Smooth muscle cell (in vitro differentiated cells): ENCODE data around the gene GOLGA6L7. TPM values are rescaled to one million over a fixed set of nuclear protein-coding genes. Genes with fewer than 3 reads are reported as not detected.
A peak's percentile ranks its signal among the peaks of the same experiment; 100 is the strongest.
"Not testable (repeated sequence)": the region's sequence is repeated elsewhere in the genome, so short reads cannot be mapped to it uniquely, and the experiment has no call there.

Experiments
- DNase-seq: peaks from one replicate; lab custom pipeline; 2025; ENCODE audit not compliant: unreplicated experiment; lab: John Stamatoyannopoulos, UW
- H2AFZ ChIP-seq: fragments of 200-600 bp; sonication (generic); 2 replicates; pipeline ENCODE4 v1.6.0; 2016; ENCODE audit warnings: antibody characterized with exemption, low read depth, mild to moderate bottlenecking
- H3F3A ChIP-seq: fragments of 200-600 bp; sonication (generic); 2 replicates; pipeline ENCODE4 v1.6.0; 2017; ENCODE audit warnings: antibody characterized with exemption, low read depth
- H3K27ac ChIP-seq: fragments of 200-600 bp; sonication (generic); 2 replicates; pipeline ENCODE4 v1.5.1; 2016; ENCODE audit warnings: low read depth, mild to moderate bottlenecking
- H3K27me3 ChIP-seq: fragments of 200-600 bp; sonication (generic); 2 replicates; pipeline ENCODE4 v1.6.1; 2016; ENCODE audit warnings: low read depth, mild to moderate bottlenecking
- H3K36me3 ChIP-seq: fragments of 200-600 bp; sonication (generic); 2 replicates; pipeline ENCODE4 v1.5.1; 2016; ENCODE audit warnings: low read depth
- H3K4me1 ChIP-seq: fragments of 200-600 bp; sonication (generic); 2 replicates; pipeline ENCODE4 v1.5.1; 2016; ENCODE audit warnings: low read depth
- H3K4me2 ChIP-seq: fragments of 200-600 bp; sonication (generic); 2 replicates; pipeline ENCODE4 v1.6.0; 2016; ENCODE audit warnings: mild to moderate bottlenecking
- H3K4me3 ChIP-seq: fragments of 200-600 bp; sonication (generic); 2 replicates; pipeline ENCODE4 v1.5.1; 2016; ENCODE audit warnings: mild to moderate bottlenecking
- H3K79me2 ChIP-seq: fragments of 200-600 bp; sonication (generic); 2 replicates; pipeline ENCODE4 v1.6.0; 2016; ENCODE audit warnings: low read depth, mild to moderate bottlenecking
- H3K9ac ChIP-seq: fragments of 200-600 bp; sonication (generic); 2 replicates; pipeline ENCODE4 v1.6.0; 2016; ENCODE audit warnings: low read depth
- H3K9me3 ChIP-seq: fragments of 200-600 bp; sonication (generic); replicated peaks from 2 replicates; pipeline ENCODE4 v1.5.1; 2016; ENCODE audit warnings: low read depth
- H4K20me1 ChIP-seq: fragments of 200-600 bp; sonication (generic); 2 replicates; pipeline ENCODE4 v1.6.0; 2016; ENCODE audit warnings: low read depth
- WGBS: methylation state at CpG from one replicate; pipeline ENCODE4 v1.1.7; 2016; ENCODE audit warnings: low lambda C conversion rate; 5-methylcytosine and 5-hydroxymethylcytosine counted together
- polyA plus RNA-seq: library from polyadenylated mRNA; unstranded; fragments of >200 nt; fragmentation: Nextera tagmentation; extraction: Ambion mirVana; gene quantifications from 2 replicates; pipeline ENCODE4 v1.2.1, GENCODE V29; 2016
- total RNA-seq: library from RNA; depleted of rRNA; stranded (reverse); fragments of >200 nt; gene quantifications from 2 replicates; pipeline ENCODE4 v1.2.3, GENCODE V29; 2014

The GOLGA6L7 gene
- total and polyA plus RNA-seq, 2 experiments from 2014 or later = not detected

DNA sequence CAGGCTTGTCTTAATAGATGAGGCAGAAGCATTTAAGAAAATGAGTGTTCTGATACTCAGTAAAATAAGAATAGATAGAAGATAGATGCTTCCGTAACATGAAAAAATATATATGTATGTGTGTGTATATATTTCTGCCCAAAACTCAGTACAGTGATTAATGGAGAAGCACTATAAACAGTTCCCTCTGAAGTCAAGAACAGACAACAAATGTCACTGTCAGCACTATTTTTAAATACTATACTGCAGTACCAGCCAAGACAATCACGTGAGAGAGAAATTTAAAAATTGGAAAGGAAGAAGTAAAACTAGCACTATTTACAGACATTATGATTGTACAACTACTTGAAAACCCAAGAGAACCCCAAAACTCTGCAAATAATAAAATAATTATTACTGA, 27.0 kb downstream of the GOLGA6L7 start:
- H3K27me3 ChIP-seq, H3K79me2 ChIP-seq, H4K20me1 ChIP-seq, H3K4me1 ChIP-seq, H3F3A ChIP-seq, H2AFZ ChIP-seq, DNase-seq, H3K9ac ChIP-seq, H3K4me3 ChIP-seq, H3K4me2 ChIP-seq, H3K27ac ChIP-seq, H3K36me3 ChIP-seq, H3K9me3 ChIP-seq: not testable (repeated sequence)
- WGBS = 90% methylated on average over 2 of the region's 2 CpGs

DNA sequence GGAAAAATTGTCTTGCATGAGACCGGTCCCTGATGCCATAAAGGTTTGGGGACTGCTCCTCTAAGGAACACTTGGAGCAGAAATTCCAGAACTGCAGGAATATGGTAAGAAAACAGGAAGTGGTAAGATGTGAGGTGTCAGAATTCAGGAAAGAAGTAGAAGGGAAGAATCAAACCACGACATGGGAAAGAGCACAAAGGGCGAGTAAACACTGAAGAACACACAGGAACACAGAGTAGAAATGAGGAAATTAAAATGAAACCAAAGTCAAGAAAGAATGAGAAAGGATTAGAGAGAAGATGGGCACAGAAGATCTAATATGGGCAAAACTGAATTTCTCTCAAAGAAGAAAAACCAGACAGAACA, 28.5 kb downstream of the GOLGA6L7 start:
- not testable (repeated sequence) for H3K79me2 ChIP-seq, DNase-seq, H3K4me1 ChIP-seq, H4K20me1 ChIP-seq, H3K27me3 ChIP-seq, H3K9ac ChIP-seq, H3K36me3 ChIP-seq, H3F3A ChIP-seq, H3K9me3 ChIP-seq, H3K4me3 ChIP-seq
- peak overlapping the region; percentile 79 for H2AFZ ChIP-seq
- H3K27ac ChIP-seq = peak overlapping the region; percentile 66
- H3K4me2 ChIP-seq = peak overlapping the region; percentile 59
- 83% methylated on average over 2 of the region's 3 CpGs for WGBS

DNA sequence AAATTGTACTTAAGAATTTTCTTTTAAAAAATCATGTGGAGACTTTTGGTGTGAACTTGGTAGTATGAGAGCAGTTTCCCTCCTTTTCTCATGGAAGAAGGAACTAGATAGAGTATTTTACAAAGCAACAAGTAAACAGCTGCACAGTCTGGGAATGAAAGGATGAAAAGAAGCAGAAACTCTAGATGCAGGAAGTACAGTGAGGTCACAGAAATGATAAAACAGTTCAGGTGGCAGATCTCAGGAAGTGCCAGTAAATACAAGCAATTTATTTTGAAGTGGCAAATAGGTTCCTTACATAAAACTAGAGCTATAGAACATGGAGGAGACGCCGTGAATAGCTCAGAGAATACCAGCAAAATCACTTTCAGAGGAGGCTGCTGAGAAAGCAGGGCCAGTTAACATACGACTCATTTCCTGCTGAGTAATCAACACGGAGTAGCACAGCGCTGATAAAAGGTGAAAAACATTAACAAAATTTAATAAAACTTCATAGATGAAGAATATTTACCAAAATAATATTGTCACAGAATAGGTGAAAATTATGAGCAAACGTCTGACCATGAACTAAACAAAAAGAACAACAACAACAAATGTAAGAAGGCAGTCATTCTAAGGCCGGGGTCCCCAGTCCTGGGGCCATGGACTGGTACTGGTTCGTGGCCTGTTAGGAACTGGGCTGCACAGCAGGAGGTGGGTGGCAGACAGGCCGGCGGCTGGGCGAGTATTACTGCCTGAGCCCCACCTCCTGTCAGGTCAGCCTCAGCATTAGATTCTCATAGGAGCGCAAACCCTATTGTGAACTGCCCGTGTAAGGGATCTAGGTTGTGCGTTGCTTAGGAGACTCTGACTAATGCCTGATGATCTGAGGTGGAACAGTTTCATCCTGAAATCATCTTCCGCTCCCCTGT, 29.2 kb downstream of the GOLGA6L7 start:
- not testable (repeated sequence) for DNase-seq, H4K20me1 ChIP-seq, H3F3A ChIP-seq, H3K27me3 ChIP-seq, H3K36me3 ChIP-seq, H3K9me3 ChIP-seq, H3K79me2 ChIP-seq, H3K4me1 ChIP-seq
- H3K27ac ChIP-seq = peak overlapping the region; percentile 80
- peak overlapping the region; percentile 96 for H2AFZ ChIP-seq
- peak overlapping the region; percentile 10 for H3K4me3 ChIP-seq
- H3K4me2 ChIP-seq = peak overlapping the region; percentile 78
- H3K9ac ChIP-seq = peak overlapping the region; percentile 47
- 26% methylated on average over 12 of the region's 15 CpGs for WGBS

DNA sequence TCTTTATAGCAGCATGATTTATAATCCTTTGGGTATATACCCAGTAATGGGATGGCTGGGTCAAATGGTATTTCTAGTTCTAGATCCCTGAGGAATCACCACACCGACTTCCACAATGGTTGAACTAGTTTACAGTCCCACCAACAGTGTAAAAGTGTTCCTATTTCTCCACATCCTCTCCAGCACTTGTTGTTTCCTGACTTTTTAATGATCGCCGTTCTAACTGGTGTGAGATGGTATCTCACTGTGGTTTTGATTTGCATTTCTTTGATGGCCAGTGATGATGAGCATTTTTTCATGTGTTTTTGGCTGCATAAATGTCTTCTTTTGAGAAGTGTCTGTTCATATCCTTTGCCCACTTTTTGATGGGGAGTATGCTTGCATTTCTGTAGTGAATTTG, 30.3 kb downstream of the GOLGA6L7 start:
- not testable (repeated sequence) for H3K79me2 ChIP-seq, H3K27ac ChIP-seq, H3K36me3 ChIP-seq, H3K9me3 ChIP-seq, H2AFZ ChIP-seq, H3K4me1 ChIP-seq, DNase-seq, H3K4me3 ChIP-seq, H3K9ac ChIP-seq, H3K27me3 ChIP-seq, H3K4me2 ChIP-seq, H4K20me1 ChIP-seq, H3F3A ChIP-seq
- 82% methylated on average over 2 of the region's 3 CpGs for WGBS

DNA sequence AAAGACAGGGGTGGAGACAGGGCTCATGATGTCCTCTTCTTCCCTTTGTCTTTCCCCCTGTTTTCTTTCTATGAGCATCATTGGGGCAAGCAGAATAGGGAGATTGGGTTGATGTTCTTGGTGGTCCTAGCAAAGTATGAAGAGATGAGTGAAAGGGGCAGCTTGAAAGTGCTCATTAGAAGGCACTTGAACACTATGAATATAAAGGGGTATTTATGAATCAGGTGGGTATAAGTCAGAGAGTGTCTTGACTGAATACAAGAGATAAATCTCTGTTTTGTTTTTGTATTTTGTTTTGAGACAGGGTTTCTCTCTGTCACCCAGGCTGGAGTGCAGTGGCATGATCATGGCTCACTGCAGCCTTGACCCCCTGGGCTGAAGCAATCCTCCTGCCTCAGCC, 34.4 kb downstream of the GOLGA6L7 start:
- H3K4me1 ChIP-seq, H3K9me3 ChIP-seq, H3K27me3 ChIP-seq, H3K4me3 ChIP-seq, H3K9ac ChIP-seq, DNase-seq, H3K27ac ChIP-seq, H3K36me3 ChIP-seq, H3F3A ChIP-seq, H3K4me2 ChIP-seq, H4K20me1 ChIP-seq, H3K79me2 ChIP-seq: not testable (repeated sequence)
- H2AFZ ChIP-seq = peak overlapping the region; percentile 66

DNA sequence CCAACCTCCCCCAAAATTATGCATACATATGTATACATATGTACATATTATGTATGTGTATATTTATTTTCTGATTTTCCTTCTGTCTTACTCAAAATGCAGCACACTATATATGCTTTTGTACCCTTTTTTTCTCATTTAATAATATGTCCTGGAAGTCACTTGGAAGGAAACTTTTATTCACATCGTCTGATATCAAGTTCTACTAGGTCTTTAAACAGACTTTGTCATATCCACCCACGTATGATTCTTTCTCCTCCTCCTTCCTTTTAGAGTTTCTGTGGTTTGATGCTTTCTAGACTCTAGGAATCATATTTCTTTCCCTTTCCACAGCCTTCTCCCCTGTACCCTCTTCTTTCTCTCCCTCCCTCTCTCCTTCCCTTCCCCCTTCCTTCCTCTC, 35.1 kb downstream of the GOLGA6L7 start:
- WGBS = 56% methylated on average over 2 of the region's 2 CpGs
- not testable (repeated sequence) for H3K9me3 ChIP-seq, H3K36me3 ChIP-seq, H3K4me2 ChIP-seq, H3K4me3 ChIP-seq, H4K20me1 ChIP-seq, H3K79me2 ChIP-seq, H3F3A ChIP-seq, H3K9ac ChIP-seq, H3K4me1 ChIP-seq, H3K27me3 ChIP-seq, DNase-seq, H3K27ac ChIP-seq
- peak overlapping the region; percentile 66 for H2AFZ ChIP-seq

DNA sequence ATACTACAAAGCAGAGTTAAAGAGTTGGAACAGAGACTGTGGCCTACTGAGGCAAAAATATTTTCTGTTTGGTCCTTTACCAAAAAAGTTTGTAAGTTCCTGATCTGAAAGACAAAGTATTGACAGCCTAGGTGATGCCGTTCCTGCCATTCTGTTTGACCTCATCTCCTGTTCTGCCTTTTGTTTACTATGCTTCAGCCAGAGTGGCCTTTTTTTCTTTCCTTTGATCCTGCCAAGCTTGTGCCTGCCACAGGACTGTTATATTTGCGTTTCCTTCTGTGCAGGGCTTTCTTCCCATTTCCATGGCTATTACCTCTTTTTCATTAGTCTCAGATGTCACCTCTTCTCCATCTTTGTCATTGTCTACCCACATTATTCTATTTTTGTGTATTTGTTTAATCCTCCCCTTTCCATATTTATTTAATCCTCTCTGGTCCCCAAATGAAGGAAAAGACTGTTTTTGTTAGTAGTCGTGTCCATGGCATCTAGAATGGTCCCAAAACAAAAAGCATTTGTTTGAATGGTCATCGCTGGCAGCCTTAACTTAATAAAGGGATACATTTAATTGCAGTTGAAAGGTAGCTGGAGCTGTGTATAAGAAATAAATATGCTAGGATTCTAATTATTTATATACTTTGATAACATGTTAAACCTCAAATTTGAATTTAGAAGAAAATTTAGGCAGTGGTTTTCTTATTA, 36.4 kb downstream of the GOLGA6L7 start:
- 85% methylated on average over 4 of the region's 4 CpGs for WGBS
- not testable (repeated sequence) for H3K27ac ChIP-seq, H2AFZ ChIP-seq, H3K9ac ChIP-seq, H3K36me3 ChIP-seq, H4K20me1 ChIP-seq, H3K4me1 ChIP-seq, H3F3A ChIP-seq, H3K4me2 ChIP-seq, H3K4me3 ChIP-seq, H3K79me2 ChIP-seq, DNase-seq, H3K27me3 ChIP-seq, H3K9me3 ChIP-seq

DNA sequence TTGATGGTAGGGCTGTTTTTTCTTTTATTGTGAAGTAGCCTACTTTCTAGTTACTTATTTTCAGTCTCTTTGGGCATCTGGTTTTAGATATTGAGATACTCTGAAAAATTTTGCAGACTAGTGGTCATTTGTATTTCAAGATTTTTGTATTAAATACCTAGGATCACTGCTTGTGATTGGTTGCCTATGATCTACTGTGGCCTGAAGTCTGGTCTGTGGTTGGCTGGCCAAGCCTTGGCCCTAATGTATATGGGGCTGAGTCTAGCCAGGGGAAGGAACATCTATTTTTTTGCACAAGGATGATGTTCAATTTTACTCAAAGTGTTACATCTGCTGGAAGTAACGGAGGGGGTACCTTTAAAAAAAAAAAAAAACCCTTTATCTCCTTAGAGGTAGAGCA, 38.0 kb downstream of the GOLGA6L7 start:
- WGBS = 91% methylated on average over 1 of the region's 1 CpG
- not testable (repeated sequence) for H3K4me2 ChIP-seq, H3K4me1 ChIP-seq, H3K9me3 ChIP-seq, H3K4me3 ChIP-seq, H3K27ac ChIP-seq, H4K20me1 ChIP-seq, H3K9ac ChIP-seq, H2AFZ ChIP-seq, H3K79me2 ChIP-seq, DNase-seq, H3F3A ChIP-seq, H3K27me3 ChIP-seq, H3K36me3 ChIP-seq
